H9 (cell line): ENCODE results near the gene ARL16. TPM values are rescaled to one million over a fixed set of nuclear protein-coding genes. Genes with fewer than 3 reads are reported as not detected.

Experiments used
- DNase-seq: peaks from one replicate; pipeline ENCODE4 v3.0.0-alpha.2; 2017
- H2AFZ ChIP-seq: one replicate; pipeline ENCODE4 v1.6.1; 2013; ENCODE audit warnings: mild to moderate bottlenecking, low read length, control low read depth, moderate library complexity
- H2AK5ac ChIP-seq: 2 replicates; pipeline ENCODE4 v1.6.1; 2013; ENCODE audit warnings: low read length, control low read depth, mixed read lengths; ENCODE audit not compliant: insufficient read length
- H2BK120ac ChIP-seq: one replicate; pipeline ENCODE4 v1.6.1; 2013; ENCODE audit warnings: low read depth, mild to moderate bottlenecking, low read length, control low read depth, inconsistent platforms; ENCODE audit not compliant: poor library complexity, severe bottlenecking
- H2BK12ac ChIP-seq: 2 replicates; pipeline ENCODE4 v1.6.1; 2013; ENCODE audit warnings: low read length, control low read depth, mixed read lengths, low read depth; ENCODE audit not compliant: insufficient read length
- H2BK15ac ChIP-seq: 2 replicates; pipeline ENCODE4 v1.6.1; 2013; ENCODE audit warnings: low read depth, low read length, control low read depth
- H2BK20ac ChIP-seq: one replicate; pipeline ENCODE4 v1.6.1; 2013; ENCODE audit warnings: low read depth, mild to moderate bottlenecking, low read length, control low read depth, inconsistent platforms; ENCODE audit not compliant: poor library complexity, severe bottlenecking
- H2BK5ac ChIP-seq: 2 replicates; pipeline ENCODE4 v1.6.1; 2013; ENCODE audit warnings: low read length, control low read depth, mixed read lengths; ENCODE audit not compliant: insufficient read length
- H3K14ac ChIP-seq: 2 replicates; pipeline ENCODE4 v1.6.1; 2013; ENCODE audit warnings: low read length, control low read depth; ENCODE audit not compliant: insufficient read depth
- H3K18ac ChIP-seq: 2 replicates; pipeline ENCODE4 v1.6.1; 2013; ENCODE audit warnings: low read depth, mild to moderate bottlenecking, mixed read lengths, low read length, control low read depth; ENCODE audit not compliant: insufficient read length
- H3K23ac ChIP-seq: 2 replicates; pipeline ENCODE4 v1.6.1; 2013; ENCODE audit warnings: low read length, control low read depth, mixed read lengths, low read depth; ENCODE audit not compliant: insufficient read length
- H3K23me2 ChIP-seq: 2 replicates; pipeline ENCODE4 v1.6.1; 2013; ENCODE audit warnings: low read depth, mild to moderate bottlenecking, mixed read lengths, low read length, control low read depth; ENCODE audit not compliant: insufficient read length, poor library complexity, severe bottlenecking
- H3K27ac ChIP-seq: 2 replicates; pipeline ENCODE4 v1.5.1; 2013; ENCODE audit warnings: low read length, control low read depth, mixed read lengths, low read depth; ENCODE audit not compliant: insufficient read length
- H3K27me3 ChIP-seq: 2 replicates; pipeline ENCODE4 v1.6.1; 2013; ENCODE audit warnings: low read length, control low read depth, inconsistent platforms; ENCODE audit not compliant: insufficient read depth
- H3K4ac ChIP-seq: 2 replicates; pipeline ENCODE4 v1.6.1; 2013; ENCODE audit warnings: low read depth, mild to moderate bottlenecking, control low read depth, inconsistent platforms, low read length, moderate library complexity
- H3K4me1 ChIP-seq: 2 replicates; pipeline ENCODE4 v1.6.1; 2013; ENCODE audit warnings: low read length, control low read depth, inconsistent platforms; ENCODE audit not compliant: insufficient read depth
- H3K4me2 ChIP-seq: 2 replicates; pipeline ENCODE4 v1.6.1; 2013; ENCODE audit warnings: low read length, control low read depth, mixed read lengths; ENCODE audit not compliant: insufficient read length, insufficient read depth
- H3K56ac ChIP-seq: 2 replicates; pipeline ENCODE4 v1.6.1; 2013; ENCODE audit warnings: low read depth, mild to moderate bottlenecking, mixed read lengths, low read length, control low read depth; ENCODE audit not compliant: insufficient read length
- H3K79me1 ChIP-seq: 2 replicates; pipeline ENCODE4 v1.6.1; 2013; ENCODE audit warnings: low read depth, mild to moderate bottlenecking, moderate library complexity, low read length, control low read depth, inconsistent platforms; ENCODE audit not compliant: insufficient read depth, poor library complexity, severe bottlenecking
- H3K79me2 ChIP-seq: 2 replicates; pipeline ENCODE4 v1.6.1; 2013; ENCODE audit warnings: low read length, control low read depth, inconsistent platforms; ENCODE audit not compliant: insufficient read depth
- H3K9ac ChIP-seq: 2 replicates; pipeline ENCODE4 v1.6.1; 2013; ENCODE audit warnings: low read length, control low read depth, mixed read lengths; ENCODE audit not compliant: insufficient read length; ENCODE audit errors: extremely low read depth
- H3K9me3 ChIP-seq: one replicate; pipeline ENCODE4 v1.6.1; 2013; ENCODE audit warnings: low read depth, low read length, inconsistent platforms; ENCODE audit not compliant: control insufficient read depth
- H3T11ph ChIP-seq: one replicate; pipeline ENCODE4 v1.6.1; 2013; ENCODE audit warnings: mild to moderate bottlenecking, low read length, control low read depth, inconsistent platforms
- H4K20me1 ChIP-seq: one replicate; pipeline ENCODE4 v1.6.1; 2013; ENCODE audit not compliant: control insufficient read depth, insufficient read length, insufficient read depth
- H4K5ac ChIP-seq: 2 replicates; pipeline ENCODE4 v1.6.1; 2013; ENCODE audit warnings: low read depth, mild to moderate bottlenecking, mixed read lengths, low read length, control low read depth; ENCODE audit not compliant: insufficient read length
- H4K8ac ChIP-seq: replicated peaks from 2 replicates; pipeline ENCODE4 v1.6.1; 2013; ENCODE audit warnings: low read length, control low read depth, mixed read lengths, low read depth; ENCODE audit not compliant: insufficient read length
- H4K91ac ChIP-seq: 2 replicates; pipeline ENCODE4 v1.6.1; 2013; ENCODE audit warnings: low read depth, mild to moderate bottlenecking, moderate library complexity, mixed read lengths, low read length, control low read depth; ENCODE audit not compliant: insufficient read length
- H3K27ac Mint-ChIP-seq, 3 experiments: 2 replicates in 2 of 3; 3 replicates in 1 of 3; pipeline ENCODE4 v1.8.0; 2020 to 2021; ENCODE audit warnings: mixed read lengths in 3 of 3, mild to moderate bottlenecking in 1 of 3, moderate library complexity in 1 of 3
- H3K27me3 Mint-ChIP-seq: 2 replicates; pipeline ENCODE4 v1.8.0; 2021; ENCODE audit warnings: low read depth, mild to moderate bottlenecking, moderate library complexity, mixed read lengths
- H3K36me3 Mint-ChIP-seq, 3 experiments: 2 replicates in 2 of 3; 3 replicates in 1 of 3; pipeline ENCODE4 v1.8.0; 2020 to 2021; ENCODE audit warnings: low read depth in 3 of 3, mixed read lengths in 3 of 3; ENCODE audit not compliant: insufficient read depth in 1 of 3
- H3K4me1 Mint-ChIP-seq, 2 experiments: 2 replicates each; pipeline ENCODE4 v1.8.0; 2020; ENCODE audit warnings: mixed read lengths in 2 of 2
- H3K4me3 Mint-ChIP-seq, 2 experiments: 2 replicates in 1 of 2; 3 replicates in 1 of 2; pipeline ENCODE4 v1.8.0; 2020 to 2021; ENCODE audit warnings: mild to moderate bottlenecking in 2 of 2, mixed read lengths in 2 of 2, moderate library complexity in 1 of 2
- H3K9me3 Mint-ChIP-seq, 2 experiments: 2 replicates in 1 of 2; 3 replicates in 1 of 2; pipeline ENCODE4 v1.8.0; 2020; ENCODE audit warnings: mild to moderate bottlenecking in 2 of 2, mixed read lengths in 2 of 2, moderate library complexity in 1 of 2
- CTCF ChIP-seq: fragments of 200-600 bp; sonication (generic); conservative IDR thresholded peaks from 3 replicates; pipeline ENCODE4 v1.8.0; 2021; ENCODE audit warnings: antibody characterized with exemption, mild to moderate bottlenecking
- WGBS: extraction: QIAGEN DNeasy Blood & Tissue Kit; methylation state at CpG from one replicate; pipeline ENCODE4 v1.1.7; 2013; ENCODE audit warnings: missing lambda C conversion rate, low lambda C conversion rate, mixed read lengths; ENCODE audit not compliant: insufficient read length; ENCODE audit errors: extremely low coverage; 5-methylcytosine and 5-hydroxymethylcytosine counted together
- total RNA-seq: library from RNA; stranded (reverse); gene quantifications from 2 replicates; pipeline ENCODE4 v1.2.1, GENCODE V29; 2021

ARL16 gene
- total RNA-seq, 1 experiment from 2014 or later = 58.6 TPM

GRCh38 chr17:81714412-81715106 lies 31.0 kb upstream of the ARL16 start:
- peak overlapping the region in 1 of 2 experiments; percentile 29; a peak in 1 of 5 replicates for H3K4me3 Mint-ChIP-seq
- no peak for DNase-seq
- H4K91ac ChIP-seq = no peak overlapping the region

More at GRCh38 chr17:81714412-81715106, 31.0 kb upstream of the ARL16 start:
- Histone ChIP-seq H2BK120ac (no peak overlapping the region), H3K4me1 (no peaks in the 10 kb centered on the region; the same call in 1 of the 2 replicates), H3K79me1 (no peaks in the 10 kb centered on the region), H2BK5ac (no peak overlapping the region), H3K18ac (no peak overlapping the region), H4K20me1 (no peaks in the 10 kb centered on the region), H3K14ac (no peak overlapping the region), H2AFZ (no peak overlapping the region), H3K9ac (no peak overlapping the region), H3K23me2 (peaks cover 20% of the 10 kb centered on the region), H2AK5ac (no peak overlapping the region), H2BK20ac (no peak overlapping the region), H3K27me3 (no peaks in the 10 kb centered on the region), H2BK15ac (no peak overlapping the region), H3K56ac (no peak overlapping the region), H2BK12ac (no peak overlapping the region), H4K8ac (no peak overlapping the region), H3K79me2 (no peaks in the 10 kb centered on the region; the same call in 1 of the 2 replicates), H3K9me3 (no peaks in the 10 kb centered on the region), H3K4me2 (no peak overlapping the region), H3K23ac (no peak overlapping the region), H3T11ph (no peak overlapping the region), H4K5ac (no peak overlapping the region), H3K27ac (no peak overlapping the region), H3K4ac (no peak overlapping the region)
- Mint-ChIP-seq H3K27me3 (no peaks in the 10 kb centered on the region; the same call in 1 of the 2 replicates), H3K36me3 (peaks cover 6 to 23% (median 10%) of the 10 kb centered on the region in 3 experiments), H3K27ac (no peak overlapping the region; a peak in 1 of 7 replicates), H3K4me1 (peaks cover 21 to 24% of the 10 kb centered on the region in 2 experiments), H3K9me3 (no peaks in the 10 kb centered on the region; a peak in 1 of 5 replicates)
- WGBS = no CpG with 5 or more reads among the region's 39 CpGs
- no peak for TF ChIP-seq CTCF
